Kidney (tissue), 14 donors: ENCODE measurements around the gene INTS2. TPM values are rescaled to one million over a fixed set of nuclear protein-coding genes. Genes with fewer than 3 reads are reported as not detected.

Source experiments
- DNase-seq, 5 donors: peaks; one replicate each; pipeline ENCODE4 v3.0.0-alpha.2; 2013 to 2020
- FAIRE-seq: peaks from 2 replicates; lab custom pipeline; 2012; peaks lifted over from hg19 to GRCh38; lab: Jason Lieb, UNC
- H3K27ac ChIP-seq, 2 donors: one replicate each; pipeline ENCODE4 v1.7.0; 2013; ENCODE audit warnings: low read depth in 2 of 2, low read length in 2 of 2, inconsistent platforms in 1 of 2
- H3K27me3 ChIP-seq: one replicate; pipeline ENCODE4 v1.7.1; 2013; ENCODE audit warnings: low read length, inconsistent platforms; ENCODE audit not compliant: control insufficient read depth, insufficient read depth
- H3K36me3 ChIP-seq, 3 donors: one replicate each; pipeline versions ENCODE4 v1.7.0 to v1.7.1; 2013; ENCODE audit warnings: low read length in 3 of 3, control low read depth in 1 of 3, inconsistent platforms in 1 of 3; ENCODE audit not compliant: insufficient read depth in 3 of 3, control insufficient read depth in 2 of 3
- H3K4me1 ChIP-seq, 3 donors: one replicate each; pipeline versions ENCODE4 v1.7.0 to v1.7.1; 2013; ENCODE audit warnings: low read length in 3 of 3, inconsistent platforms in 1 of 3, low read depth in 1 of 3; ENCODE audit not compliant: control insufficient read depth in 2 of 3, insufficient read depth in 2 of 3
- H3K4me3 ChIP-seq, 3 donors: one replicate each; pipeline versions ENCODE4 v1.7.0 to v1.8.1; 2013; ENCODE audit warnings: low read length in 3 of 3, control low read depth in 1 of 3, inconsistent platforms in 1 of 3
- H3K9ac ChIP-seq, 3 donors: one replicate each; pipeline versions ENCODE4 v1.7.0 to v1.7.1; 2013; ENCODE audit warnings: low read length in 3 of 3, control low read depth in 1 of 3, inconsistent platforms in 1 of 3
- H3K9me3 ChIP-seq, 3 donors: one replicate each; pipeline versions ENCODE4 v1.7.0 to v1.7.1; 2013; ENCODE audit warnings: low read length in 3 of 3, control low read depth in 1 of 3, inconsistent platforms in 1 of 3; ENCODE audit not compliant: control insufficient read depth in 2 of 3, insufficient read depth in 1 of 3
- CTCF ChIP-seq: IDR thresholded peaks from 3 replicates; pipeline ENCODE4 v1.5.1; 2012; ENCODE audit warnings: mild to moderate bottlenecking, moderate library complexity, borderline replicate concordance; ENCODE audit not compliant: insufficient read depth; ENCODE audit errors: extremely low read depth
- intact Hi-C: fragments of 100-400 bp; cut with DNase I; formaldehyde crosslinking; loops from one replicate; pipeline ENCODE4 v1.11.1; 2022
- polyA plus RNA-seq: library from polyadenylated mRNA; stranded (reverse); fragments of 350-450 nt; fragmentation: Illumina TruSeq; extraction: RNeasy Lipid Tissue Mini Kit (QIAGEN cat#74804); gene quantifications from one replicate; pipeline ENCODE4 v1.2.3, GENCODE V29; 2014; ENCODE audit warnings: low read depth, low replicate concordance; ENCODE audit not compliant: insufficient read depth
- total RNA-seq: library from RNA; stranded (reverse); fragmentation: NEBNext Ultra II Directional; extraction: Animal tissue kit (Norgen Biotek cat#: 25700); gene quantifications from one replicate; pipeline ENCODE4 v1.2.1, GENCODE V29; 2021
- donor health status: control.
- donor health status: control.
- donor health status: control.
- donor health status: control.
- donor health status: control.
- donor health status: DM: yes; HTN: yes; CAD: no.
- donor health status: Normal renal cell carcinoma (clear cell type).

Gene INTS2
- total and polyA plus RNA-seq, 2 donors from 2014 or later: 2.2 to 13.4 TPM

GRCh38 chr17:61946359-61946758 lies 18.6 kb upstream of the INTS2 start:
- no peak overlapping the region for H3K9ac ChIP-seq
- H3K36me3 ChIP-seq: peaks cover 3 to 51% (median 20%) of the 10 kb centered on the region in 3 donors

GRCh38 chr17:61943117-61943516 lies 15.3 kb upstream of the INTS2 start:
- Histone ChIP-seq H3K4me3 (no peak overlapping the region), H3K27ac (no peak overlapping the region), H3K27me3 (no peaks in the 10 kb centered on the region), H3K4me1 (no peaks in the 10 kb centered on the region), H3K9ac (no peak overlapping the region), H3K36me3 (peaks cover 3 to 28% (median 15%) of the 10 kb centered on the region in 3 donors), H3K9me3 (no peaks in the 10 kb centered on the region)
- FAIRE-seq (no peak), DNase-seq (no peak)
- intact Hi-C loops: no loop called here
- TF ChIP-seq CTCF: no peak

More at GRCh38 chr17:61946359-61946758, 18.6 kb upstream of the INTS2 start:
- no peak for TF ChIP-seq CTCF
- Histone ChIP-seq H3K27me3 (no peaks in the 10 kb centered on the region), H3K9me3 (no peaks in the 10 kb centered on the region), H3K4me1 (no peaks in the 10 kb centered on the region), H3K27ac (no peak overlapping the region), H3K4me3 (no peak overlapping the region)
- no peak for FAIRE-seq
- intact Hi-C loops: no loop called here
- DNase-seq: no peak

- FAIRE-seq: no peak
- TF ChIP-seq CTCF: no peak
These were observed 14.3 kb upstream of the INTS2 start for GRCh38 chr17:61942085-61942484.

GRCh38 chr17:61928101-61928436 lies 287 bp upstream of the INTS2 start:
- Histone ChIP-seq H3K9me3 (no peaks in the 10 kb centered on the region), H3K4me1 (peaks cover 0 to 11% (median 8%) of the 10 kb centered on the region in 3 donors), H3K27me3 (no peaks in the 10 kb centered on the region), H3K36me3 (peaks cover 0 to 12% (median 4%) of the 10 kb centered on the region in 3 donors), H3K4me3 (peak overlapping the region; percentile 82 to 97 (median 91)), H3K9ac (peak overlapping the region in 2 of 3 donors; percentile 9 to 89), H3K27ac (peak overlapping the region; percentile 48 to 76)
- no peak for TF ChIP-seq CTCF
- intact Hi-C loops: no loop called here
- FAIRE-seq: no peak
- no peak for DNase-seq

More at GRCh38 chr17:61942085-61942484, 14.3 kb upstream of the INTS2 start:
- Histone ChIP-seq H3K4me3 (no peak overlapping the region), H3K27ac (no peak overlapping the region), H3K4me1 (no peaks in the 10 kb centered on the region), H3K36me3 (peaks cover 0 to 21% (median 15%) of the 10 kb centered on the region in 3 donors), H3K27me3 (no peaks in the 10 kb centered on the region), H3K9ac (no peak overlapping the region), H3K9me3 (no peaks in the 10 kb centered on the region)
- intact Hi-C loops: no loop called here
- no peak for DNase-seq
